ENCODE results near the gene AIG1. TPM values are rescaled to one million over a fixed set of nuclear protein-coding genes. Genes with fewer than 3 reads are reported as not detected.
A peak's percentile ranks its signal among the peaks of the same experiment; 100 is the strongest.
"Not testable (repeated sequence)": the region's sequence is repeated elsewhere in the genome, so short reads cannot be mapped to it uniquely, and the experiment has no call there.

Gene AIG1
- total RNA-seq, 1 donor from 2014 or later = 15.7 TPM

DNA sequence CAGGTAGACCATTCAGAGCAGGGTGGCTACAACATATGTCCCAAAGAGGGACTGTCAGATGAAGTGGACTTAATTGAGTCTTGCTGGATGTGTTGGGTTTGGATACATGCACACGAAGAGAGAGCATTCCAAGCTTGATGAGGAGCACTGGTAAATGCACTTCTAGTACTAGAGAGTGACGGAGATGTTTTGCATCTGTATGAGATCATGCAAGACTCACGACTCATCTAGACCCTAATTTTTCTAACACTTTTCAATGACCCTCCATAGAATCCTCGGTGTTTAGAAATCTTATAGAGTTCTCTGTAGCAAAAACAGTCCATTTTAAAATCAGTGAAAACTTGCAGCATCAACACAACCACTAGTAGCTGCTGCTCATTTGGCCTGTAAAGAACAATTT is 4.8 kb upstream of the AIG1 start:
- no peak for DNase-seq (ENCODE audit: low read depth in 2 of 2)

DNA sequence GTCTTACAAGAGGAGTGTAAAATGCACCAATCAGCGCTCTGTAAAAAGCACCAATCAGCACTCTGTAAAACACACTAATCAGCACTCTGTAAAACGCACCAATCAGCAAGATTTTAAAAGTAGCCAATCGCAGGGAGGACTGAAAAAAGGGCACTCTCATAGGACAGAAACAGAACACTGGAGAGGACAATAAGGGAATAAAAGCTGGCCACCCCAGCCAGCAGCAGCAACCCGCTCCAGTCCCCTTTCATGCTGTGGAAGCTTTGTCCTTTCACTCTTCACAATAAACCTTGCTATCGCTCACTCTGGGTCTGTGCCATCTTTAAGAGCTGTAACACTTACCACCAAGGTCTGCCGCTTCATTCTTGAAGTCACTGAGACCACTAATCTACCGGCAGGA is 1.7 kb upstream of the AIG1 start:
- DNase-seq (ENCODE audit: low read depth in 2 of 2) = no peak

DNA sequence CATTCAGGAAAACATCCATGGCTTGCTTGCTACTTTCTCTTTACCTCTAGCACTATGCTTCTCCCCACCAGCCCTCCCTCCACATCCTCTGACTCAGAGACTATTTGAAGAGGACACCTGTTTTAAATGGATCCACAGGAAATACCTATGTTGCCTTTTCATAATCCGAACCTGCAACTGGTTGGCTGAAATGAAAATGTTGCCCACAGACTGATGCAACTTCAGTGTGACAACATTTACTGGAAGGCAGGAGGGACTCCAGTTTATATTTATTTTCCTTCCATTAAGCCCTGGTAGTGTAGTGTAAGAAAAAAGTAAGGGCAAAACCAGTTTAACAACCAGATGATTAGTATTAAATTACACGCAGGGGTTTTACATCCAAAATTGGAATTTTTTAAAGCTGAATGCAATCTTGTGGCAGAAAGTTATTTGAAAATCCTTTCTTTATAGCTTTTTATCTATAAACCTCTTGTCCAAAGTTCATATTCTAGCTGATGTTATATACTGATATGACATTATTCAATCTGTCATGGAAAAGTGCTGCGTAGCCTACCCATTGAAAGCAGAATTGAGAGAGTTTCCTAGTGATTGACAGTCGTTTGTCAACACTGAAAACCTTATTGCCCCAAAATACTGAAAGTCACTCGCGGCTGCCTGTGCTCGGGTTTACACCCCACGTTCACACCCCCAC is 881 bp upstream of the AIG1 start:
- peak; percentile 75 to 81 for DNase-seq (ENCODE audit: low read depth in 2 of 2)

DNA sequence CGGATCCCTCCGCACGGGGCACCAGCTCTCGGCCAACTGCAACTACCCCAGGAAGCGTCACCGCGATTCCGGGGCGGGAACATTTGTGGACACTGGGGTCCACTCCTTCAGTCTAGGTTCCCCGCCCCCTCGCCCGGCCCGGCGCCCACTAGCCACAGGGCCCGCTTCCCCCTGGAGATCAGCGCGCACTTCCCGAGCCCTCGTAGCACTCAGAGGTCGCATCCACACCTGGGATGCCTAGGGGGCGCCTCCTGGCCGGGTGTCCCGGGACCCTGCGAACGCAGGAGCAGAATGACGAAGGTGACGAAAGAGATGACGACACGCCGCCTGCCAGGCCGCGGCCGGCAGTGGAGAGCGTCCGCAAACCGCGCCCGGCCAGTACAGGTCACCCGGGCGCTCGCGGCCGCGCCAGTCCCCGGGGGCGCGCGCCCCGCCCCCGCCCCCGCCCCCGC is 309 bp upstream of the AIG1 start:
- DNase-seq (ENCODE audit: low read depth in 2 of 2) = peak; percentile 84 to 93

DNA sequence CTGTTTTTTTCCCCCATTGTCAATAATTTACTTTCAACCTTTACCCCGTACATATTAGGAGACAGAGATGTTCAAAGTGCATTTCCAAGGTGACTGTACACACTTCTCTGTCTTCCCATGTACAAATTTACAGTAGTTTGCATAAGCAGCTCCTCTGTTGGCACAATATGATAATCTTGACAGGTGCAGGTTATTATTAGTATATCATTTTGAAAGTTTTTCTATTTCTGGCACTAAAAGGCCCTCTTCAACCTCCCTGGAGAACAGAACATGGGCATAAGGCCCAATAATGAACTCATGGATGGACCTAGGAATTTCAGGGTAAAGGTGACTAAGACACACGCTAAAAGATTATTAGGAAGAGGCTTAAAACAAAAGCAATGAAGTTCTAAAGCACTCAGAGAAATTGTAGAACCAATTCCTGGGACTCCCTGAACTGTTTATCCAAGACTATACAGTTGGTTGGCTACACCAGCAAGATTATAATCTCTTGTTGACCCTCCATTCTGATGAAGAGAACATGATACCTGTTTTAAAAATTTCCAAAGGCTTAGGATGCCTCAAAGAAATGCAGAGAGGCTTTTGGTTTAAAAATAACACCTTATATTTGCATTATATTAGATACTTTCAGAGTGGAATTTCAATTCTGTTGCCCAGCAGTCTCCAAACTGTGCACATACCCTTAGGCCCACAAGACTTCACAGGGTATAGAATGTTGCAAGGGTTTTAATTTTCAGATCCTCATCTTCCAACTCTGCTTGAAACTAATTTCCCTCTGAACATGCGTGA is 1.1 kb downstream of the AIG1 start:
- no peak for DNase-seq (ENCODE audit: low read depth in 2 of 2)

DNA sequence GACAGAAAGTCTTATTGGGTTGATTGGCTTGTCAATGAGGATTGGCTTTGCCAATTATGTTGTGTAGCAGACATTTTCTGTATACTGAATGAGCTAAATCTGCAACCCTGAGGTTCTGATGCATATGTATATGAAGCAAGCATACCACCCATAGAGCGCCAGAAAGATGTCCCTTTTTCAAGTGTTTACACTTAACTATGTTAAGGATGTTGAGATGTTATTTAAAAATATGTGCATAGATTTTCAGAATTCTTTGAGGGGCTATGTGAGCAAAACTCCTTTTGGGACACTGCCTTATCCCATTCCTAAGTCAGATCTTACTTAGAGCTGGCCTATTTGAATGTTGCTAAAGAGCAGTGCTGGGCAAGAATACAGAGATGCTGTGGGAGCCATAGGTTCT is 1.9 kb downstream of the AIG1 start:
- DNase-seq (ENCODE audit: low read depth in 2 of 2) = no peak

DNA sequence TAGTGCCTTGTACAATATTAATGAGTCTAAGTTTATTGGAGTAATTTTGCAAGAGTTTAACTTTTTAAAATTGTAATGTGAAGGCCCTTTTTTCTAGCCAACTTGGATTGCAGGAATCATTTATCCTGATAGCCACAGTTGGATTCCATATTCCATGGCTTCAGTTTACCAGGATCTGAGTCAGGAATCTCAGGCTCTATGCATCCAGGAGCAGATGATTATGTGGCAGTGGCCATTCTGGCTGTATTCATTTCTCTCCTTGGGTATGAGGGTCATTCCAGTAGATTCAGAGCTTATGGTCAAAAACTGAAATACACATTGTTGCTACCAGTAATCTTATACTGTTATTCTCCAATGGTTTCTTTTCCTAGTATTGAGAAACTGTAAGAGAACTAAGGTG is 2.9 kb downstream of the AIG1 start:
- DNase-seq (ENCODE audit: low read depth in 2 of 2) = no peak

DNA sequence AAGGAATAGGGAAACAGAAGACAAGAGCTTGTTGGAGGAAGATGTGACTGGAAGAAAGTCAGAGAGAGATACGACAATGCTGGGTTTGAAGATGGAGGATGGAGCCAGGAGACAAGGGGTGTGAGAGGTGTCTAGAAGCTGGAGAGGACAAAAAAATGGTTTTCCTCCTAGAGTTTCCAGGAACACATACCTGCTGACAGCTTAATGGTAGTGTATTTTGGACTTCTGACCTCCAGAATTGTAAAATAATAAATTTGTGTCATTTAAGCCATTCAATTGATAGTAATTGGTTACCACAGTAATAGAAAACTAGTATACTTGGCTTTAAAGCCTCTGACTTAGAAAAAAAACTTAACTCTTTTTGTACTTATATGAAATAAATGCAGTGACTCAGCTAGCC is 3.6 kb downstream of the AIG1 start:
- no peak for DNase-seq (ENCODE audit: low read depth in 2 of 2)

DNA sequence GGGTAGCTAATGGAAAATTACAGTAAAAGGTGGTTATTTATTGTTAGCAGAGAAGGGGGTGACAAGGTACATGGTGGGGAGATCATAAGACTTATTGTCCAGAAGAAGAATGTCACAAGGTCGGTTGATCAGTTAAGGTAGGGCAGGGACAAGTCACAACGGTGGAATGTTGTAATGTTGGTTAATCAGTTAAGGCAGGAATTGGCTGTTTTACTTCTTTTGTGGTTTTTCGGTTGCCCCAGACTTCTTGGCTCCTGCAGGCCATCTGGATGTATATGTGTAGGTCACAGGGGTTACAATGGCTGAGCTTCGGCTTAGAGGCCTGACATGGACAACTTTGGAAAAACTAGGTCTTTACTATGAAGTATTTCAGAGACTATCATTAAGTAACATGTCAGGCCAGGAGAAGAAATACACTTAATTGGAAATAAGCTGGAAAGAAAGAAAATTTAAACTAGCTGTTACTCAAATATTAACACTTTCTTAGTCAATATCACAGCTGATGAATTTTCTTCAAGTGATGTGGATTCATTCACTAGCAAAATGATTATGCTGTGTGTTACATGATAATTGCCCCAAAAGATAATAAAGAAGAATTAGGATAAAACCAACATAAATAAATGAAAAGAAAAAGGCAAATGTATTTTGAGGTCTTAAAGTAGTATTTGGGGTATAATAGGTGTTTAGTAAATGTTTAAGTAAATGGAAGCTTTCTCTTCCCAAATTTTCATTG is 4.4 kb downstream of the AIG1 start:
- DNase-seq (ENCODE audit: low read depth in 2 of 2) = no peak

DNA sequence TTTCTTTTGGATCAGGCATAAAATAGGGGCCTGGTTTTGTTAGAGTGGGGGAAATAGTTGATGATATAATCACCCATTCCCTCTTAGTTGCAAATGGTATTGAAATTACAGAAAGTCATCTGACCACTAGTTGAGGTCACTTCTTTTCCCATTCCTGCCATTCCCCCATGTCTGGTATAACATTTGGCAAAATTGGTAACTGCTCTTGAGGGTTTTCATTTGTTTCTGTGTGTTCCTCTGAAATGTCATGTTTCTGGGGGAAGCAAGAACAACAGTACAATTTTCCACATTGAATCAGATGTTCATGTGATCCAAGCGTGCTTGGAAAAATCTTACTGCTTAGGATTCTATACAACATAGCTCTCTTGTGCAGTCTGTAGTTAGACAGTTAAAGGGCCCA is 7.3 kb downstream of the AIG1 start:
- DNase-seq (ENCODE audit: low read depth in 2 of 2) = no peak

DNA sequence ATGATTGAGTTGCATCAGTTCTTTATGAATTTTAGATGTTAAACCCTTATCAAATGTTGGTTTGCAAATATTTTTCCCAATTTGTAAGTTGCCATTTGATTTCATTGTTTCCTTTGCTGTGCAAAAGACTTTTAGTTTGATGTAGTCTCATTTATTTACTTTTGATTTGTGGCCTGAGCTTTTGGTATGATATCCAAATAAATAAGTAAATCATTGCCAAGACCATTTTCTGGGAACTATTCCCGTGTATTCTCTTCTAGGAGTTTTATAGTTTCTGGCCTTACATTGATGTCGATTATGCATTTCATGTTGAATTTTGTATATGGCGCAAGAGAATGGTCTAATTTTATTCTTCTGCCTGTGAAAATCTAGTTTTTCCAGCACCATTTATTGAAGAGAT is 13.4 kb downstream of the AIG1 start:
- no peak for DNase-seq (ENCODE audit: low read depth in 2 of 2)

DNA sequence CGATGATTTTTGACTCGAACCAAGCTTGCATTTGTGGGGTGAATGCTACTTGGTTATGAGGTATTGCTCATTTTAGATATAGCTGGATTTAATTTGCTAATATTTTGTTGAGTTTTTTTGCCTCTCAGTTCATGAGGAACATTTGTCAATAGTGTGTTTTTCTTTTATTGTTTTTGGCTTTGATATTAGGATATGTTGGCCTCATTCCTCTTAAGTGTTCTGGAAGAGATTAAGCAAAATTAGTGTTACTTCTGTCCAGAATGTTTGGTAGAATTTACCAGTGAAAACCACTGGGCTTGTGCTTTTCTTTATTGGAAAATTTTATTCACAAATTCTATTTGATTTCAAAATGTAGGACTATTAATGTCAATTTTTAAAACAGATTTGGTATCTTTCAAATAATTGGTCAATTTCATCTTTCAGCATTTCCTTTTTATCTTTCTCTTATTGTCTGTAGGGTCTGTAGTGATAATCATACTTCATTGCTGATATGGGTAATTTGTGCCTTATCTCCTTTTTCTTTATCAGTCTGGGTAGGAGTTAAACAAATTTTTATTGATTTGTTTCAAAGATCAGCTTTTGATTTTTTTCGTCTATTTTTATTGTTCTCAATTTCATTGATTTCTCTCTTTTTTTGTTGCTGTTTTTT is 14.1 kb downstream of the AIG1 start:
- no peak for DNase-seq (ENCODE audit: low read depth in 2 of 2)

DNA sequence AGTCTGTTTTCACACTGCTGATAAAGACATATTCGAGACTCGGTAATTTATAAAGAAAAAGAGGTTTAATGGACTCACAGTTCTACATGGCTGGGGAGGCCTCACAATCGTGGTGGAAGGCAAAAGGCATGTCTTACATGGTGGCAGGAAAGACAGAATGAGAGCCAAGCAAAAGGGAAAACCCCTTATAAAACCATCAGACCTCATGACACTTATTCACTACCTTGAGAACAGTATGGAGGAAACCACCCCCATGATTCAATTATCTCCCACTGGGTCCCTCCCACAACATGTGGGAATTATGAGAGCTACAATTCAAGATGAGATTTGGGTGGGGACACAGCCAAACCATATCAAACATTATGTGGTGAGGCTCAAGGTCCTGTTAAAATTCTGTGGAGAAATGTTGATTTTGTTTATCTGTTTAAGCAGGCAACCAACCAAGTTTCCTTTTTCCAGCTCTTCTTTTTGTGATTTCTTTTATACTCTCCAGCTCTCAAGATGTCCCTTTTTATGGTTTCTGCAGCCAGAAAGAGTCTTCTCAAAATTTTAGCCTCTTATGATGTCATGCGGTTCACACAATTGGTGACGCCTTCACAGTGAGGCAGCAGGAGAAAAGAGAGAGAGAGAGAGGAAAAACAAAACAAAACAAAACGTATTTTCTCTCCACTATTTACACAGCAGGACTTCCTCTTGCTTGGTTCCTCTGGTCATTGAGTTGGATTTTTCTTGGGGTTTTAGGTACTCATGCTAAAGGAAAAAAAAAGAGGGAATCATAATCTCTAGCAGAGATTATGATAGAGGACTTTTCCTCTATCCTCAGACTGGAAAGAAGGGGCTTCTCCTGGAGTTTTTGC is 18.0 kb downstream of the AIG1 start:
- no peak for DNase-seq (ENCODE audit: low read depth in 2 of 2)

DNA sequence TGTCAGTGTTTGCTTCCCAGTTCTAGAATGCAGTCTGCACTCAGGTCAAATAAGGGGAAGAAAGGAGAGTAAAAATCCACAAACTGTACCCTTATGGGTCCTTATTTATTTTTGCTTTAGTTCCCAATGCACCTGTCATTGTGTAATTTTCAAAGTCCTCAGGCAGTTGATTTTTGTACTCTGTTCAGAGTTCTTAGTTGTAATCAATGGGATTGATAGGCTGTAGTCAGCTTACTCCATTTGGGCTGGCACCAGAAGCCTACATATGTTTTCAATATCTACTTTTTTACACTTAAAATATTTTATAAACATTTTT is 18.6 kb downstream of the AIG1 start:
- DNase-seq (ENCODE audit: low read depth in 2 of 2) = no peak

DNA sequence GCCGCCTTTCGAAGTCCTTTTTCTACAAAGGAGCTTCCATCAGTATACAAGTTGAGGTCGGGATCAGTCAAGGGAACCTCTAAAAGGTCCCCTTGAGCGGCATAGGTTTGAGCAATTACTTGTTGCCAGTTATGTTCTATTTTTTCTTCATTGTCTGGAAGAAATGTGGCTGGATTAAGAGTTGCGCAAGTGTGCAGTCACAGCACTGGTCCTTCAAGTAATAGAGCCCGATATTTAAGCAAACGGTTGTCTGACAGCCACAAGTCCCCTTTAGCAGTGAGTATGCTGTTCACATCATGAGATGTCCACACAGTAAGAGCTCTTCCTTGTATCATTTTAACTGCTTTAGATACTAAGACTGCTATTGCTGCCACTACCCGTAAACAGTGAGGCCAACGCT is 21.6 kb downstream of the AIG1 start:
- not testable (repeated sequence) for DNase-seq (ENCODE audit: low read depth in 2 of 2)

DNA sequence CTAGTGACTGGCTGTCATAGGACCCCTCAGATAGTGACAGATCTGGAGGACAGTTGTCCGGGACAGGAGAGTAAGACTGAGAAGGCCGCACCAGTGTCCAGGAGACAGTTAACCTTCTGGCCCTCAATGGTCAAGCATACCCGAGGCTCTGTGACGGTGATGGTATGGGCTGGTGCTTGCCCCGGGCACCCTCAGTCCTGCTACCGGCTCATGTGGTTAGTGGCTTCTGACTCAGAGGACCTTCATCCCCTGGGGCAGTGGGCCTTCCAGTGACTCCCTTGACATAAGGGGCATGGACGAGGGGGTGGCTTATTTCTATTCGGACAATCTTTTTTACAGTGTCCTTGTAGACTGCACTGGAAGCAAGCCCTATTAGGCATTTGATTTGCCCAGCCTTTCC is 23.3 kb downstream of the AIG1 start:
- not testable (repeated sequence) for DNase-seq (ENCODE audit: low read depth in 2 of 2)

DNA sequence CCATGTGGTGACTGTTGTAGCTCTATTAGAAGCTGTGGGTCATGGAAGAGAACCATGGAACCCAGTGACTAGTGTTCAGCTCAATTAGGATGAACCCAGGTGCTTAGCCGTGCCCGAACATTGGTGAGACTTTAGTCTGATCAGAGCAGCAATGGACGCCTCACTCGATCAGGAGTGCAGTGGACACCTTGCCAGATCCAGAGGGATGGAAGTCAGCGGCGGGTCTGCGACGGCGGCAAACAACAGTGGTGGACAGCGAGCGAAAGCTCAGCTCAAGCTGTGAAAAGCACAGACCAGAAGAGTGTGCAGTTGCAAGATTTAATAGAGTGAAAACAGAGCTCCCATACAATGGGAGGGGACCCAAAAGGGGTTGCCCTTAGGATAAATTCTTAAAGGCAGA is 26.6 kb downstream of the AIG1 start:
- DNase-seq (ENCODE audit: low read depth in 2 of 2) = not testable (repeated sequence)

DNA sequence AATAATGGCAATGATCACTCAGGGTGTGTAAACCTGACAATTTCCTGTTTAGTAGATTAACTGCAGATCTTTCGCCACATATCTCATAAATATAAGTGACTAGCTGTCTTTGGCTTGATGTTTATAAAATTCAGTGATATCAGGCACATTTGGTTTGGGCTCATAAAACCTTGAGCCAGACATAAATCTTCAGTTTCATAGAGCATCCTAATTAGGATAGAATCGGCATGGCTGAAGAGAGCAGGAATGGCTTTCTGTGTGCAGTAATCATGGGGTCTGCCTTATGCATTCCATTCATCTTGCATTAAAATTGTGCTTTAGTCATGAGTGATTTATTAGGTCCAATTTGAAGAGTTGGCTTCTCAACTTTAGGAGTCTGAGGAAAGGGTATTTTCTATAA is 27.2 kb downstream of the AIG1 start:
- DNase-seq (ENCODE audit: low read depth in 2 of 2) = no peak

DNA sequence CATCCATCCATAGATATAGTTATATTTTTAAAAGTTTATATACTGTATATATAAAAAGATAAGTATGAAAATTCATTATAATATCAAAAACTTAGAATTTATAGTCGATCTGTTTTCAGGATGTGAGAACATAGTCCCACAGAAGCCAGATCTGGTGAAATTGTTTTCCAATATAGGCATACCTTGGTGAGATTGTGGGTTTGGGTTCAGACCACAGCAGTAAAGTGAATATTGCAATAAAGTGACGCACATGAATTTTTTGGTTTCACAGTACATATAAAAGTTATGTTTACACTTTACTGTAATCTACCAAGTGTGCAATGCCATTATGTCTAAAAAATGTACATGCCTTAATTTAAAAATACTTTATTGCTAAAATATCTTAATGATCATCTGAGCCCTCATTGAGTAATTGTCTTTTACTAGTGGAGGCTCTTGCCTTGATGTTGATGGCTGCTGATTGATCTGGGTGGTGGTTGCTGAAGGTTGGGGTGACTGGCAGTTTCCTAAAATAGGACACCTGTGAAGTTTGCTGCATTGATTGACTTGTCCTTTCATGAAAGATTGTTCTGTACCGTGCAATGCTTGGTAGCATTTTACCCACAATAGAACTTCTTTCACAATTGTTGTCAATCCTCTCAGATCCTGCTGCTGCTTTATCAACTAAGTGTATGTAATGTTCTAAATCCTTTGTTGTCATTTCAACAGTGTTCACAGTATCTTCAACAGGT is 29.8 kb downstream of the AIG1 start:
- no peak for DNase-seq (ENCODE audit: low read depth in 2 of 2)

DNA sequence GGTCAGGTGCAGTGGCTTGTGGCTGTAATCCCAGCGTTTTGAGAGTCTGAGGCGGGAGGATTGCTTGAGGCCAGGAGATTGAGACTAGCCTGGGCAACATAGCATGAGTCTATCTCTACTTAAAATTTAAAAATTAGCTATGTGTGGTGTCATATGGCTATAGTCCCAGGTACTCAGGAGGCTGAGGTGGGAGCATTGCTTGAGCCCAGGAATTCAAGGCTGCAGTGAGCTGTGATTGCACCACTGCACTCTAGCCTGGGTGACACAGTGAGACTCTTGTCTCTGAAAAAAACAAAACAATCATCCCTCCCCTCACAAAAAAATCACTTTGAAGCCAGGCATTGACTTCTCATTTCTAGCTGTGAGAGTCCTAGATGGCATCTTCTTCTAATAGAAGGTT is 32.1 kb downstream of the AIG1 start:
- no peak for DNase-seq (ENCODE audit: low read depth in 2 of 2)

DNA sequence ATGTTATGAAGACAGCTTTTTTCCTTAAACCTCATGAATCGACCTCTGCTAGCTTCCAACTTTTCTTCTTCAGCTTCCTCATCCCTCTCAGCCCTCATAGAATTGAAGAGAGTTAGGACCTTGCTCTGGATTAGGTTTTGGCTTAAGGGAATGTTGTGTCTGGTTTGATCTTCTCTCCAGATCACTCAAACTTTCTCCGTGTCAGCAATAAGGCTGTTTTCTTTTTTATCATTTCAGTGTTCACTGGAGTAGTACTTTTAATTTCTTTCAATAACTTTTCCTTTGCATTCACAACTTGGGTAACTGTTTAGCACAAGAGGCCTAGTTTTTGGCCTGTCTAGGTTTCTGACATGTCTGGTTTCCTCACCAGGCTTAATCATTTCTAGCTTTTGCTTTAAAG is 32.6 kb downstream of the AIG1 start:
- no peak for DNase-seq (ENCODE audit: low read depth in 2 of 2)
